ENCODE measurements around the gene ICA1L. TPM values are rescaled to one million over a fixed set of nuclear protein-coding genes. Genes with fewer than 3 reads are reported as not detected.
A peak's percentile ranks its signal among the peaks of the same experiment; 100 is the strongest.

The ICA1L gene
- total and polyA plus RNA-seq, 2 of the 13 experiments (the other 11 are each of a cell fraction or from before 2014, with no cell fraction given), result 1.5 to 2.4 TPM

- POLR2A ChIA-PET, result no interaction called here
- CTCF ChIA-PET (ENCODE audit: low intra/inter-chr PET ratio, low total read pairs), result no interaction called here
- no peaks in the 10 kb centered on the region for H4K20me1 ChIP-seq (ENCODE audit: insufficient read depth, low read length)
- no peak overlapping the region for H3K9ac ChIP-seq (ENCODE audit: insufficient read depth, low read depth, low read length)
- in situ Hi-C loops (cut with HindIII; ENCODE audit: extremely low pct_ligation_motif_present, low pct_unique_long_range_greater_than_20kb), result no loop called here
- WGBS (ENCODE audit: low lambda C conversion rate), result 97% methylated on average over 1 of the region's 1 CpG
- no peaks in the 10 kb centered on the region for H3K79me2 ChIP-seq (ENCODE audit: insufficient read depth, low read length)
- TSS peak; percentile 16 for BruUV-seq (replicated peaks)
- FAIRE-seq (no peak), DNase-seq (ENCODE audit: low spot score) (no peak), ATAC-seq (no peak)
- H3K27ac ChIP-seq (ENCODE audit: extremely low read length, insufficient read depth, low read length), result no peak overlapping the region
- intact Hi-C loops (cut with micrococcal nuclease; ENCODE audit: unreplicated experiment), result loop anchor here (10.0 kb wide), 1 partner anchor 159 kb away; no protein-coding TSS in a partner anchor
- H3K27me3 ChIP-seq (ENCODE audit: control insufficient read depth in 1 of 2, insufficient read depth in 2 of 2, low read length in 2 of 2), result no peaks in the 10 kb centered on the region
- no peak overlapping the region for H3K4me2 ChIP-seq (ENCODE audit: low read depth, low read length)
- TF ChIP-seq RNF219 (CRISPR knock-in tag; IDR thresholded peaks at IDR 0.05), result no peak
- peak; percentile 97 for TF ChIP-seq ZNF160 (CRISPR knock-in tag; IDR thresholded peaks at IDR 0.05)
- TF ChIP-seq ZNF280B (CRISPR knock-in tag; IDR thresholded peaks at IDR 0.05; ENCODE audit: borderline replicate concordance), result no peak
- no peaks in the 10 kb centered on the region for H3K4me1 ChIP-seq (ENCODE audit: insufficient read depth, low read length)
- no peak overlapping the region for H3K4me3 ChIP-seq (replicated peaks in 1 of 3; ENCODE audit: insufficient read depth in 1 of 3, low read depth in 2 of 3, low read length in 3 of 3)
- peaks cover 6 to 30% of the 10 kb centered on the region in 2 experiments for H3K36me3 ChIP-seq (replicated peaks in 1 of 2; ENCODE audit: control insufficient read depth in 1 of 2, insufficient read depth in 2 of 2, low read length in 2 of 2)
- H3K9me3 ChIP-seq (ENCODE audit: low read length), result peaks cover 17% of the 10 kb centered on the region; the same call in 1 of the 2 replicates
- no peak overlapping the region for H2AFZ ChIP-seq (ENCODE audit: low read length)
Observed at GRCh38 chr2:202743613-202744012, 128.0 kb downstream of the ICA1L start.

- no peak for FAIRE-seq
- peaks cover 4% of the 10 kb centered on the region; the same call in 1 of the 2 replicates for H3K9me3 ChIP-seq (ENCODE audit: low read length)
- ATAC-seq, result no peak
- H3K4me3 ChIP-seq (replicated peaks in 1 of 3; ENCODE audit: insufficient read depth in 1 of 3, low read depth in 2 of 3, low read length in 3 of 3), result no peak overlapping the region
- in situ Hi-C loops (cut with HindIII; ENCODE audit: extremely low pct_ligation_motif_present, low pct_unique_long_range_greater_than_20kb), result no loop called here
- no TSS peak for BruUV-seq (replicated peaks)
- no peak overlapping the region for H2AFZ ChIP-seq (ENCODE audit: low read length)
- H3K36me3 ChIP-seq (replicated peaks in 1 of 2; ENCODE audit: control insufficient read depth in 1 of 2, insufficient read depth in 2 of 2, low read length in 2 of 2), result peaks cover 1 to 16% of the 10 kb centered on the region in 2 experiments; a peak in 3 of 5 replicates
- H3K4me2 ChIP-seq (ENCODE audit: low read depth, low read length), result no peak overlapping the region
- H3K9ac ChIP-seq (ENCODE audit: insufficient read depth, low read depth, low read length), result no peak overlapping the region
- no peaks in the 10 kb centered on the region for H4K20me1 ChIP-seq (ENCODE audit: insufficient read depth, low read length)
- no peaks in the 10 kb centered on the region for H3K79me2 ChIP-seq (ENCODE audit: insufficient read depth, low read length)
- H3K27me3 ChIP-seq (ENCODE audit: control insufficient read depth in 1 of 2, insufficient read depth in 2 of 2, low read length in 2 of 2), result no peaks in the 10 kb centered on the region
- POLR2A ChIA-PET, result no interaction called here
- CTCF ChIA-PET (ENCODE audit: low intra/inter-chr PET ratio, low total read pairs), result no interaction called here
- intact Hi-C loops (cut with micrococcal nuclease; ENCODE audit: unreplicated experiment), result no loop called here
- no peak for DNase-seq (ENCODE audit: low spot score)
- 98% methylated on average over 1 of the region's 1 CpG for WGBS (ENCODE audit: low lambda C conversion rate)
- no peaks in the 10 kb centered on the region for H3K4me1 ChIP-seq (ENCODE audit: insufficient read depth, low read length)
- no peak overlapping the region for H3K27ac ChIP-seq (ENCODE audit: extremely low read length, insufficient read depth, low read length)
- no peak for TF ChIP-seq ZNF543 (CRISPR knock-in tag; IDR thresholded peaks at IDR 0.05)
- no peak for TF ChIP-seq ZNF691 (CRISPR knock-in tag; IDR thresholded peaks at IDR 0.05; ENCODE audit: borderline replicate concordance, low read depth)
- no peak for TF ChIP-seq ZNF652 (CRISPR knock-in tag; IDR thresholded peaks at IDR 0.05; ENCODE audit: borderline replicate concordance, low read depth)
- no peak for TF ChIP-seq AKAP8 (CRISPR knock-in tag; IDR thresholded peaks at IDR 0.05)
- TF ChIP-seq ELF4 (CRISPR knock-in tag; IDR thresholded peaks at IDR 0.05; ENCODE audit: borderline replicate concordance), result no peak
- no peak for TF ChIP-seq ZNF580 (CRISPR knock-in tag; IDR thresholded peaks at IDR 0.05; ENCODE audit: borderline replicate concordance, low read depth)
- TF ChIP-seq ADNP (CRISPR knock-in tag; IDR thresholded peaks at IDR 0.05), result no peak
Observed at GRCh38 chr2:202736826-202737225, 134.7 kb downstream of the ICA1L start.

All from HepG2 (cell line).